CD4-positive, alpha-beta T cell treated with Interleukin-10 for 1 hour (primary cell): ENCODE data around the gene INPP5A.

ENCODE experiments used
- DNase-seq: peaks from one replicate; pipeline ENCODE4 v3.0.0-alpha.2; 2020

INPP5A gene

DNA sequence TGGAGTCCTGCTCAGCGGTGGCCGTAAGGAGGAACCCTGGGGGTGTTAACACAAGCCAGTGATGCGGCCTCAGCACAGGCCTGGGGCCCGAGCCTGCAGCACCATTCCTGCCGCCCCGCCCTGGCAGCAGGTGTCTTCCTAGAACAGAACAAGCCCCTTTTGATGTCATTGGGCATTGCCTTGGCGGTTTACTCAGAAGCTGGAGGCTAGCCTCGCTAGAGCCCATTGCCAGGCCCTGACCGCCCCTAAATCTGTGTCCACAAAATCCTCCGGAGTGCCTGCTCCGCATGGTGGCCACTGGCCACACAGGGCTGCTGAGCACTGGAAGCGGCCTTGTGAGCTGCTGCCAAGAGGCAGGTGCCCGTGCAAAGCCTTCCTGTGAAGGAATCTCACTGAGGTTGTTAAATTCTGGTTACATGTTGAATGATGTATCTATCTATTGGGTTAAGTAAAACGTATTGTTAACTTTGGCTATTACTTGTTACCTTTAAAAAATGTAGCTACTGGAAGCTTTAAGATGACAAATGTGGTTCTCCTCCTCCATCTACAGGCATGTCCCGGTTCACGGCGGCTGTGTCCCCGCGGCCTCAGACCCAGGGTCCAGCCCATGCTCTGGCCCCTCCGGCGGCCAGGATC, 1.2 kb upstream of the INPP5A start:
- DNase-seq, result no peak

DNA sequence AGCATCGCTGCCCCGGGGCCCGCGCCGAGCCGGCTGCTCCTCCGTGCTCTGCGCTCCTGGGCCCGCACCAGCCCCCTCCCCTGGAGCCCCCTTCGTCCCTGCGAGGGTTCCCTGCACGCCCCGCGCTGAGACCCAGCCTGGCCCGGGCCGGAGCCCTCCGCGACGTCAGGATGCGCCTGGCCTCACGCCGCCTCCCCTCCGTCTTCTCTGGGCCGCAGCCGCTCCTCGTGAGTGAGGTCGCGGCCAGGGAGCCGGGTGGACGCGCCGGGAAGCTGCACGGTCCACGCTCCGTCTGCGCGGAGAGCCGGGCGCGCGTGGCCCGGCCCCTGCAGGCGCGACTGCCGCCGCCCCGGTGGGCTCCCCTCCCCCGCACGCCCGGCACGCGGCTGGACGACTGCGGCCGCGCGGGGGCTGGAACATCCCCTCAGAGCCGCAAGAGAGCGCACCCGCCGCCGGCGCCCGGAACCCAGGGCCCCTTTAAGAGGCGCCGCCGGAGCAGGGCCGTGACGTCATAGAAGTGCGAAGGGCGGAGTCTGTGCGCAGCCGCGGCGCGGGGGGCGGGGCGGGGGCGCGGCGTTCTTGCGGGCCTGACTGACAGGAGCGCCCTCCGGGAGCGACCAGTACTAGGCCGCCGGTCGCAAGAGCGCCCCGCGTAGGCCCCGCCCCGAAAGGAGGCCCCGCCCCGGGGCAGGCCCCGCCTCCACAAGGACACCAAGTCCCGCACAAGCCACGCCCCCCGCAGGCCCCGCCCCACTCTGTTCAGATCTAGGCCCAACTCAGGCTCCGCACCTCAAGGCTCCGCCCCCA, 507 bp upstream of the INPP5A start:
- peak; percentile 100 for DNase-seq

DNA sequence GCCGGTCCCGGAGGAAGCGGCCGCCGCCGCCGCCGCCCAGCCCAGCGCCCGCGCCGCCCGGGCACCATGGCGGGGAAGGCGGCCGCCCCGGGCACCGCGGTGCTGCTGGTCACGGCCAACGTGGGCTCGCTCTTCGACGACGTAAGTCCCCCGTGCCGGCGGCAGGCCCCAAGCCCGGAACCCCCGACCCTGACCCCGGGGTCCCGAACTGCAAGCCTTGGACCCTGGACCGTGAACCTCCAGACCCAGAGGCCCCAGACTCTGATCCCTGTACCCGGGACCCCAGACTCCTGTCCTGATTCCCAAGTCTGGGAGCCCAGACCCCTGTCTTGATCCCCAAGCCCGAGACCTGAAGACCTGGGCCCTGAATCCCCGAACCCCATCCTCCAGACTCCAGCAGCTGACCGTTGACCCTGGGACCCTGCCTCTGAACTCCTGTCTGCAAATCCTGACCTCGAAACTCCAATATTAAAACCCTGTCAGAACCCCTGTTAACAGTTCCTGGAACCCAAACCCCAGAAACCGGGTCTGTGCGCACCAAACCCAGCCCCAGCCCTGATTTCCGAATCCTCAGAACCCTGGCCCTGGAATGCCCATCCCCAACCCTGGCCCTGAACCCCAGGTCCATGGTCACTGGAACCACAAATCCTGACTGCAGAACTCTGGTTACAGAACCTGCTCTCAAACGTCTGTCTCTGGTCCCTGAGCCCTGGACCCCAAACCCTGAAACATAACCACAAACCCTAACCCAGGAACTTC, 623 bp downstream of the INPP5A start:
- DNase-seq, result no peak

DNA sequence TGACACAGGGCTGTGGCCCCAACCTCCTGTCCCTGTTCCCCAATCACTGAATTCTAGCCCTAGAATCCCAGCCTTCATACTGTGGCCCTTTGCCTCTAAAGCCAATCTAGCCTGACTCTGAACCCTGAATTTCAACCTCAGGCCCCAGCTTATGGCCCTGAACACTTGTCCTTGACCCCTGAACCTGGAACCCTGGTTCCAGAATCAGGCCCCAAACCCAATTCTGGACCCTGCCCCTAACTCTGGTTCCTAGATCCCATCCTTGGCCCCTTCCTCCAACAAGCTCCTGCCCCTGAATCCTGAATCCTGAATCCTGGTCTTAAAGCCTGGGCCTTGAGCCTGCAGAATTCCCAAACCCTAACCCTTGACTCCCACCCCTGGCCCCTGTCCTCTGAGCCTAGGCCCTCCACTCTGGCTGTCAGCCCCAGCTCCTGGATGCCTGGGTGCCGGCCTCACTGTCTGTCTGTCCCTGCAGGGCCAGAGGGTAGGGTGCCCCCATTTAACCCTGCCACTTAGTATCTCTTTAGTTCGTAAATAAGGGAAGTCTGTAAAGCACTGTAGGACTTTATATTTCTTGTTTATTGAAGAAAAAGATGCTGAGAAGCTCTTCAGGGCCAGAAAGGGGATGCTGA, 1.3 kb downstream of the INPP5A start:
- DNase-seq, result no peak

DNA sequence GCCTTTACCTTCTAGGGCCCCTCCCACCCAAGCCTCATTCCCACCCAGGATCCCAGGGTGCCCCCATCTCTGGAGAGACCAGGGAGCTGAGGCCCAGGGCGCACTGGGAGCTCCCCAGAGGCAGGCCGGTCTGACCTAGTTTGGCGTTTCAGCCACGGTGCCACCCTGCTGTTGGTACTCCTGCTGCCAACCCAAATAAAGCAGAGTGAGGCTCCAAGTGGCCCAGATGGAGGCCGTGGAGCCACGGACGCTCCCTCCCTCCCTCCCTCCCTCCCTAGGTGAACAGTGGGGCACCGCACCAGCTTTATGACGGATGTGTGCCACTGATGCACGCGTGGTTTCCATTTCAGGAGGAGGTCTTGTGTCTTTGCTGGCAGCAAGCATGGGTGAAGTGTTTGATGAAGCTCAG, 1.8 kb downstream of the INPP5A start:
- DNase-seq, result peak; percentile 31

DNA sequence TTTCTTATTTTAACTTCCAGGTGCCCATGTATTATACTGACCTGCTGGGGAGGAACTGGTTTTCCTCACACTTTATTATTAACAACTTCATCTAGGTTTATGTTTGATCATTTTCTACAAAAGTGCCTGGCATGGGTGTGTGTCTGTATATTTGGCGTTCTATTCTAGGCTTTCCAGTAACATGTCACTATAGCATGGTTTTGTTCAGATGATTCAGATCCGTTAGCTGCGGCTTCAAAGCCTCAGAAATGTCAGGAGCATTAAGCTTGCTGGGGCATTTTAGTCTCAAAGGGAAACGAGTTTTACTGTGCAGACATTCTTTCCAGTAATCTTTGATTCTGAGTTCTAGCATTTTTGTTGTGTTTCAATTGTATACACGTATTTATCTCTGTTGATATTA, 2.3 kb downstream of the INPP5A start:
- no peak for DNase-seq

DNA sequence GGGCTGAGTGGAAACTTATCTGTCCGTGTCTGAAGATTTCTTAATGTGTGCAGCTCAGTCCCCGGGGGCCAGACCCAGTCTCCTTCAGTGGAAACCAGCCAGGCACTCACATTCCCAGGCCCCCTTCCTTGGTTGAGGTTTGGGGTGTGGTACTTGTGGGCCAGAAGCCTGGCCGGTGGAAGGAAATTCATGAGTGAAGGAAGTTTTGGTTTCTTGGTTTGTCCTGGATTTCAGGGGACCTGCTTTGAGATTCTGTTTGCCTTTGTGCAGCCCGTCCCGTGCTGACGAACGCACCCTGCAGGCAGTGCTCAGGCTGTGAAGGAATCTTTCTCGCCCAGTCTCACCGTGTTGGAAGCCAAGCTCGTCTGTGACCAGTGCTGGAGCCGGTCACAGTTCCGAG, 2.9 kb downstream of the INPP5A start:
- DNase-seq, result no peak

DNA sequence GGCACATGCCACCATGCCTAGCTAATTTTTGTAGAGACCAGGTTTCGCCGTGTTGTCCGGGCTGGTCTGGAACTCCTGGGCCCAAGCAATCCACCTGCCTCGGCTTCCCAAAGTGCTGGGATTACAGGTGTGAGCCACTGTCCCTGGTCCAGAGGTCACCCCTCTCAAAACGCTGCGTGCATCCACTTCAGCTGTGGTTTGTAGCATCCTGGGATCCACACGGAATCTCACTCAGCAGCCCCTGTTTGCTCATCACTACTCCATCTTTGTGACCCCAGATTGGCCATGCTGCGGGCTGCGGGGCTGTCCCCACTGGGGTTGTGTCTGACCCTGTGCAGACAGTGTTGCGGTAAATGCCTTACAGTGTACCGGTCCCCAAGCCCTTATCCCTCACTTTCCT, 3.5 kb downstream of the INPP5A start:
- no peak for DNase-seq

DNA sequence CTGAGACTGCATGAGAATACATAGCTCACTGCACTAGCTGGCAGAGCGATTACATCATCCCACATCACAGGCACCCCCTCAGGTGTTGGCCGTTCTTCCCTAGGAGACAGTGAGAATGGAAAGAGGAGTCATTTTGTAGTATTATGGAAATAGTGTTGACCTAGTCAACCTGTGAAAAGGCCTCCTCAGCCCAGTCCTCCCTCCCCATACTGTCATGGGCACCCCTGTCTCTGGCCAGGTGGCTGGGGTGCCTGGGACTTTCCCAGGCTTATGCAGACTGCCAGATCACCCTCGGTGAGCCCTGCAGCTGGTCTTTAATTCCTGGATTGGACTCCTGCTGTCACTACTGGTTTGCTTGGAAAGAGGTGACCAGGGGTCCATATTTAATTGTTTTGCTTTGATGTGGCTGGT, 4.0 kb downstream of the INPP5A start:
- no peak for DNase-seq

DNA sequence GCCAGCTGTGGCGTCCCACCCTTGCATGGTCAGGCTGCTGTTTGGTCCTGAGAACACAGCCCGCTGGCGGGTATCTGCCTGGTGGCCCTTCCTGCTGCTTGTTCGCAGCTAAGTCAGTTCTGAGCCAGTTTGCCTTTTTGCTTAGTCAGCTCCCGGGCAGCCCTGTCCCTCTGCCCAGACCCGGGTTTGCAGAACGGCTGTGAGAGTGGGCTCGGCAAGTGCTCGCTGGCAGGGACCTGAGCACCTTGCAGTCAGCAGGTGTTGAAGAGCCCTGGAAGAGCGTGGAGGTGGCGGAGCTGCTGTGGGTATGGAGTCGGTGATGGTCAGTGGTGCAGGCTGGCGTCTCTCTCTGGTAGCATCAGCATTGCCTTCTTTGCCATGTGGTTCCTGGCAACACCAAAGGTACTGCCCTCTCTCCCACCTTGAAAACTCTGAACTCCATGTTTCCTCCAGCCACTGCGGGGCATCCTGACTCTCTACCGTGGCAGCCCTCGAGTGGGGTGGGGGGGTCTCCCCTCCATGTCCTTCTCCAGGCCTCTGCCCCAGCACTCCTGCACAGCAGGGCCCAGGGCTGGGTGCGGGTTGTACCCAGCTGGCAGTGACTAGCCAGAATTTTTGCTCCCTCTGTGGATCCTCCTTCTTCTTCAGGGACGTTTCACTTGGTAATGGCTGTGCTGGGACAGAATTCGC, 4.6 kb downstream of the INPP5A start:
- DNase-seq, result no peak

DNA sequence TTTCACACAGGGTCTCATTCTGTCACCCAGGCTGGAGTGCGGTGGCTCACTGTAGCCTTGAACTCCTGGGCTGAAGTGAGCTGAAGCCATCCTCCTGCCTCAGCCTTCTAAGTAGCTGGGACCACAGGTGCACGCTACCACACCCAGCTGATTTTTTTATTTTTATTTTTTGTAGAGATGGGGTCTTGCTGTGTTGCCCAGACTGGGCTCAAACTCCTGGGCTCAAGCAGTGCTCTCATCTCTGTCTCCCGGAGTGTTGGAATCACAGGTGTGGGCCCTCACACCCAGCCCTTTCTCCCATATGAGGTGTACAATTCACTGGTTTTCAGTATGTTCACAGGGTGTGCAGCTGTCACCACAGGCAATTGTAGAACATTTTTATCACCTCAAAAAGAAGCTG, 5.2 kb downstream of the INPP5A start:
- DNase-seq, result no peak

DNA sequence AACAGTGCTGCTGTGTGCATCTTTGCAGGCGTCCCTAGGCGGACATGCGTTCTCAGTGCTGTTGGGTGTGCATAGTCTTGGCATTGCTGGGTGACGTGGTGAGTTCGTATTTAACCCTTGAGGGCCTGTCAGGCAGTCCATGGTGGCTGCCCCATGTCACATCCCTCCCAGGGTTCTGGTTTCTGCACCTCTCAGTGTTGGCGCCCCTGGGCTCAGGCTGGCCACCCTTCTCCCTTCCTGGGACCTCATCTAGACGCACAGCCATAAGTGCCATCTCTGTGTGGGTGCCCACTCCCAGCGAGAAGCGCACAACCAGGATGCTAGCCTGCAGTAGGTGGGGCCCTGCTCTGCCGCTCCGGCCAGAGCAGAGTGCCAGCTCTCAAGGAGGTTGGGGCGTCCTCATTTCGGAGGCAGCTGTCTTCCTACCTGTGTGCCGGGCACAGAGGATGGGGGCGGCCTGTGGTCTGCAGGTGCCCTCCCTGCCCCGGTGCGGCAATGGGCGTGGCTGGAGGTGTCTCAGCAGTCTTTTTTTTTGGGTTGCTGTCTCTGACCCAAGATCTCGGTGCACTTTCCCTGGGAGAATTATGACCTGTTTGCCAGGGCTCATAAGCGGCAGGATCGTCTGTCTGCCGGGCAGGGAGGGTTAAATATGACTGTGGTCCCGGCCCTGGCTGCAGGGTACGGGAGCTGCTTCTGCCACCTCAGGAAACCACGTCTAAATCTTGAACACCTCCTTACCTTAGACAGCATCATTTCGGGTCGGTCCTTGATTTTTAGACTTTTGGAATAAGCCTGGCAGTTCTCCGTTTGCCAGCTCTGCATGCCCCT, 6.5 kb downstream of the INPP5A start:
- DNase-seq, result peak; percentile 30

DNA sequence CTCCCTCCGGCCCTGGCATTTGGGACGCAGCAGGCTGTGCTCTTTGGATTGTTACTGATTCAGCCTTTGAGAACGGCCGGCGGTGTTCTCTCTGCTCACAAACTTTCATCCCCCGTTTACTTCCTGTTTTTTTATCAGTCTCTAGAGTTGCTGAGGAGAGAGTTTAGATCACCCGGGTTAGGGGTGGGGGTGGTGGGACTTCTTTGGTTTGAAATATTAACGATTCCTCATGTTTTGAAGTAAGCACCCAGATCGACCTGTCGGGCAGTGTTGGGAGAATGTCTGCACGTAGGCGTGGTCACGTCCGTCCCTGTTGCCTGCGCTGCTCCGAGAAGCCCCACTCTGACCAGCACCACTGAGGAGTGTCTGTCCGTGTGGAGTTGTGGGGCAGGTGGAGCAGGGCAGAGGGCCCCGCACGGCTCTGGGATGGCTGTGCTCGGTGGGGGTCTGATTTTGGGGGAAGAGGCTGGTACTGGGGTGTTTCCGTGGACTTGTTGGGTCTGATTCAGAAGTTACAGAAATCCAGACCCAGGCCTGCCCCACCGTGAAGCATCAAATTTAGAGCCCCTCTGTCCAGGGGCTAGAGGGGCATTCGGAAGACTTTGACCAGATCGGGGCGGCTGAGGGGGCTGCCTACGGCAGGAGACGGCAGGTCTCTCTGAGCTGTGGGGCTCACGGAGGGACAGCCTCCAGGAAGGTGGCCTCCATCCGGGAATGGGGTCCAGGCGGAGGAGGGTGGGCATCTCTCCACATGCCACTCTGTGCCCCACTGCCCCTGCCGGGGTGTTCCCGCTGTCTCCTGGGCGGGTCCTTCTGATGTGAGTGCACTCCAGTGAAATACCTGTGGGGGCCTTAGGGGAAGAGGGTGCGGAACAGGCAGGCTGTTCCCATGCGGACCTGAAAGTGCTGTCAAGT, 7.4 kb downstream of the INPP5A start:
- DNase-seq, result peak; percentile 14

DNA sequence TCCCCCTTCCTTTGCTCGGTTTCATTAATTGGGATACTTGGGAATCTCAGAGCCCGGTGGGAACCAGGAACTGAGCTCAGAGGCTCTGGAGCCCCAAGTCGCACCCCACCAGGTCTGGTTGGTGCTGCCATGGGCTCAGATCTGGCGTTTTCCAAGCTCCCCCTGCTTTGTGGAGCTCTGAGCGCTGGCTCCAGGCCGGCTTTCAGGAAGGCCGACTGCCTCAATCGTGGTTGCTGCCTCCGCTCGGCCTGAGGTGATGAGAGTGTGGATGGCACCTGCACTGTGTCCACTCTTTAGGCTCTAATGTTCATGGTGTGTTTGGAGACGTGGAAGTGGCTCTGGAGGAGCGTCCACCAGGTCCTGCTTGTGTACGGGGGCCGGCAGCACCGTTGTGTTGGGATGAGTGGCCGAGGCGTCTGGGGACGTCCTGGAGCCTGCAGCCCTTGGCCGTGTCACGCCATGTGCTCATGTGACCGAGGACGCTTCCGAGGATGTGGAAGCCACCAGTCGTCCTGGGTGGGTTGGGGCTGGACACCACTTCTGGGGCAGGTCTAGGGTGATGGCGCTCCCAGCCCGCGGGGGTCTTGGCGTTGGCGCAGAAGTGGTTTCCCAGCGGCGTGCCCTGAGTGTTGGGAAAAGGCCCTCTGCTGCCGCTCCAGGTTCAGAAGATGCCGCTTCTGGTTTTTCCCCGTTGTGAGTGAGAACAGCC, 8.2 kb downstream of the INPP5A start:
- no peak for DNase-seq

DNA sequence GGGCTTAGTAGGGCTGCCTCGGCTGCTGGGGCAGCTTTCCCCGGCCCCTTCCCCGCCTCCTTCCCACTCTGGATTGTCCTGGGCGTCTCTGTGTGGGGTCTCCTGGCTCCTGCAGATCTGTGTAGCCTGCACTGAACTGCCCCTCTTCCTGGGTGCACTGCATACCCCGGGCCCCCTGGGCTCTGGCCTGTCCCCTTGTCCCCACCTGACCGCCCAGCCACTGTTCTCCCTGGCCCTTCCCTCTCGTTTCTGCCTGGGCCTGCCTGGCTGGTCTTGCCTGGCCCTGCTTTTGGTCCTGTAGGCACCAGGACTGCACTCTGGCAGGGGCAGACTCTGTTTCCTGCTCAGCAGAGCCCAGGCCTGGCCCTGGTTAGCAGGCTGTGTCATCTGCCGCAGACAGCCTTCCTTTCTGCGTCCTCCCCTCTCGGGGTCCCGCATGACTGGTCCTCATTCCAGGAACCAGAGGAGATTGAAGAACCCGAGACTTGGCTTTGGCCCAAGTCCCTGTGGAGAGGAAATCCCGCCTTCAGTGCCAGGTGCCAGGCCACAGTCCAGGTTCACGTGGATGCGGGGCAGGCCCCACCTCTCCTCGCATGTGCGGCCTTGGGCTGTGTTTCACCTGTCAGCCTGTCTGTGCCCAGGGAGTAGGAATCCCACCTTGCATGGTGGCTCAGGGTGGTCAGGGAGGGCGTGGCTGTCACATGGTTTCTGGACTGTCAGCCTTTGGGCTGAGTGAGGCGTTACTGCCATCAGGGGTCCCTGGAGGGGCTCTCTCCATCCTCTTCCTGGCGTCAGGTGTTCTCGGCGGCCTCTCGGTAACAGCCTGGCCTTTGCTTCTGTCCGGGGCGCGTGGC, 9.2 kb downstream of the INPP5A start:
- DNase-seq, result no peak

DNA sequence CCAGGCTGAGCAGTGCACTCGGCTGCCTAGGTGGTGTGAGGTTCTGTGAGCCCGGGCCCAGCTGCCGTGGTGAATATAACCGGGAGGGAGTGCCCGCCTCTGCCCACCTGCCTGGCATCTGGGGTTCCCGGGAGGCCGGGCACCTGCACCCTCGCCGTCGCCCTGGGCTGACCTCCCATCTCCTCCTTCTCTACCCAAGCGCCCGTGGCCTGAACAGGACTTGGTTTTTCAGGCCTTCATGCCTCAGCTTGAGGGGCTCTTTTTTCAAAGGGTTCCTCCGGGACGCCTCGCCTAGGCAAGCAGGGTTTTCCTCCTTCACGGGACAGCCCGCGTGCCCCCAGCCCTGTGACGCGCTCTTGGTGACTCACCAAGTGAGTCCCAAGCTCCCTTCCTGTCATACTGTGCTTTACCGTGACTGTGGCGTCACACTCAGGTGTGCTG, 9.9 kb downstream of the INPP5A start:
- no peak for DNase-seq

DNA sequence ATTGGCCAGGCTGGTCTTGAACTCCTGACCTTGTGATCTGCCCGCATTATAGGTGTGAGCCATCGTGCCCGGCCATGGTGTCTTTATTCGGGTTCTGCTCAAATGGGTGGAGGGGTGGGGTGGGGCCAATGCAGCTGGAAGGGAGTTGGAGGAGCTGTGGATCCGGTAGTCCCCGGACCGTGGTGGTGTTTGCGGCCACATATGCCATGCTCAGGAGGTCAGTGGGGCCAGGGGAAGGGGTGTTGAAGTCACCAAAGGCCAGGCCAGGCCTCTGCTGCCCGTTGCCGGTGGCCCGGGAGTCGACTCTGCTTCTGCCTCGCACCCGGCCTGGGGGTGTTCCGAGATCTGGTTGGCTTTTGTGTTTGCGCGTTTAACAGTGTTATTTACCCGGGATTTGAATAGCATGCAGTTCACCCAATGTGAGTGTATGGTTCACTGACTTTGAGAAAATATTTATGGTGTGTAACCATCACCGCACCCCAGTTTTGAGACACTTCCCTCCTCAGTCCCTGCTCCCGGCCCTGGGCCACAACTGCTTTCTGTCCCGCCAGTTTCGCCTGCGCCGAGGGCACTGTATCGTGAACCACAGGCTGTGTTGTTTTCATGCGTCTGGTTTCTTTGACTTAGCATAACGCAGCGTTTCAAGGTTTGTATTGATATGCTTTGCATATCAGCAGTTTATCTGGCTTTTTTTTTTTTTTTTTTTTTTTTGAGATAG, 10.7 kb downstream of the INPP5A start:
- no peak for DNase-seq

DNA sequence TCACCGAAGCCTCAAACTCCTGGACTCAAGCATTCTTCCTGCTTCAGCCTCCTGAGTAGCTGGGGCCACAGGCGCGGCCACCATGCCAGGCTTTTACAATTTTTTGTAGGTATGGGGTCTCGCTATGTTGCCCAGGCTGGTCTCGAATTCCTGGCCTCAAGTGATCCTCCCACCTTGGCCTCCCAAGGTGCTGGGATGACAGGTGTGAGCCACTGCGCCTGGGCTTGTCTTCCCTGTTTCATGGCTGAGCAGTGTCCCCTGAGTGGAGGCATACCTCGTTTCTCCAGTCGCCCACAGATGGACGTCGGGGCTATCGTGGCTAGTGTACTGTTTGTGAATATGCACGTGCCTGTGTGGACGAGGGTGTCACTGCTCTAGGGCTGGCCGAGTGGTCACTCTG, 11.3 kb downstream of the INPP5A start:
- no peak for DNase-seq
